GM23338 (cell line): ENCODE measurements around the gene MYLK4. TPM values are rescaled to one million over a fixed set of nuclear protein-coding genes. Genes with fewer than 3 reads are reported as not detected.

ENCODE experiments used
- ATAC-seq: fragments of 200-7000 bp; cut with Tn5 transposase; 3 replicates; pipeline ENCODE4 v1.9.1; 2020
- DNase-seq: peaks from one replicate; pipeline ENCODE4 v3.0.0-alpha.2; 2015; ENCODE audit warnings: low spot score
- H2AFZ ChIP-seq: fragments of 200-600 bp; sonication (generic); 2 replicates; pipeline ENCODE4 v1.8.0; 2016; ENCODE audit warnings: antibody characterized with exemption, mild to moderate bottlenecking, moderate library complexity
- H3F3A ChIP-seq: fragments of 200-600 bp; sonication (generic); replicated peaks from 2 replicates; pipeline ENCODE4 v1.8.0; 2017; ENCODE audit warnings: antibody characterized with exemption, mixed run types, low read depth
- H3K27ac ChIP-seq: fragments of 200-600 bp; sonication (generic); 2 replicates; pipeline ENCODE4 v1.6.1; 2016; ENCODE audit warnings: low read depth
- H3K27me3 ChIP-seq: fragments of 200-600 bp; sonication (generic); 2 replicates; pipeline ENCODE4 v1.8.0; 2016; ENCODE audit warnings: mild to moderate bottlenecking, mixed run types, moderate library complexity; ENCODE audit not compliant: insufficient read depth
- H3K36me3 ChIP-seq: fragments of 200-600 bp; sonication (generic); 2 replicates; pipeline ENCODE4 v1.8.0; 2016; ENCODE audit warnings: mild to moderate bottlenecking; ENCODE audit not compliant: insufficient read depth
- H3K4me1 ChIP-seq: fragments of 200-600 bp; sonication (generic); 2 replicates; pipeline ENCODE4 v1.8.0; 2016; ENCODE audit warnings: mild to moderate bottlenecking, moderate library complexity; ENCODE audit not compliant: insufficient read depth
- H3K4me2 ChIP-seq: fragments of 200-600 bp; sonication (generic); 2 replicates; pipeline ENCODE4 v1.7.1; 2017; ENCODE audit warnings: mixed run types
- H3K4me3 ChIP-seq: fragments of 200-600 bp; sonication (generic); 2 replicates; pipeline ENCODE4 v1.6.1; 2016; ENCODE audit warnings: mixed run types
- H3K79me2 ChIP-seq: fragments of 200-600 bp; sonication (generic); replicated peaks from 2 replicates; pipeline ENCODE4 v1.8.0; 2017; ENCODE audit warnings: mild to moderate bottlenecking; ENCODE audit not compliant: insufficient read depth
- H3K9me2 ChIP-seq: fragments of 200-600 bp; sonication (generic); 2 replicates; pipeline ENCODE4 v1.8.0; 2017; ENCODE audit not compliant: insufficient read depth
- H4K20me1 ChIP-seq: fragments of 200-600 bp; sonication (generic); replicated peaks from 2 replicates; pipeline ENCODE4 v1.8.0; 2017; ENCODE audit warnings: mild to moderate bottlenecking; ENCODE audit not compliant: insufficient read depth
- H3K27ac Mint-ChIP-seq: 2 replicates; pipeline ENCODE4 v1.8.0; 2020; ENCODE audit warnings: inconsistent platforms, mild to moderate bottlenecking, moderate library complexity, mixed read lengths
- H3K27me3 Mint-ChIP-seq: 3 replicates; pipeline ENCODE4 v1.8.0; 2022; ENCODE audit warnings: low read depth, mild to moderate bottlenecking, moderate library complexity, mixed read lengths, inconsistent platforms; ENCODE audit not compliant: insufficient read depth, poor library complexity
- H3K36me3 Mint-ChIP-seq: 3 replicates; pipeline ENCODE4 v1.8.0; 2021; ENCODE audit warnings: low read depth, mild to moderate bottlenecking, inconsistent platforms, moderate library complexity, mixed read lengths
- H3K4me1 Mint-ChIP-seq: 3 replicates; pipeline ENCODE4 v1.8.0; 2020; ENCODE audit warnings: mild to moderate bottlenecking, inconsistent platforms, mixed read lengths
- H3K4me3 Mint-ChIP-seq: 3 replicates; pipeline ENCODE4 v1.8.0; 2021; ENCODE audit warnings: moderate library complexity, mild to moderate bottlenecking, inconsistent platforms, mixed read lengths
- H3K9me3 Mint-ChIP-seq: 3 replicates; pipeline ENCODE4 v1.8.0; 2020; ENCODE audit warnings: moderate library complexity, mild to moderate bottlenecking, inconsistent platforms, mixed read lengths
- EZH2 ChIP-seq: fragments of 200-600 bp; sonication (generic); IDR thresholded peaks from one replicate; pipeline ENCODE4 v1.8.0; 2017; ENCODE audit warnings: antibody characterized with exemption, mild to moderate bottlenecking, low read depth; ENCODE audit not compliant: unreplicated experiment
- EZH2phosphoT487 ChIP-seq: fragments of 200-600 bp; sonication (generic); IDR thresholded peaks from one replicate; pipeline ENCODE4 v1.8.1; 2018; ENCODE audit warnings: antibody characterized with exemption; ENCODE audit not compliant: unreplicated experiment
- JUNB ChIP-seq: IDR thresholded peaks from one replicate; pipeline ENCODE4 v1.6.1; 2016; ENCODE audit warnings: antibody characterized with exemption; ENCODE audit not compliant: unreplicated experiment
- NANOG ChIP-seq: IDR thresholded peaks from 2 replicates; pipeline ENCODE4 v1.6.1; 2016; ENCODE audit warnings: antibody characterized with exemption, borderline replicate concordance
- polyA plus RNA-seq: library from polyadenylated mRNA; unstranded; fragments of >200 nt; fragmentation: Nextera tagmentation; extraction: Ambion mirVana; gene quantifications from 2 replicates; pipeline ENCODE4 v1.2.1, GENCODE V29; 2016
- total RNA-seq: library from RNA; depleted of rRNA; stranded (reverse); fragments of >200 nt; shearing (Covaris generic); gene quantifications from 2 replicates; pipeline ENCODE4 v1.2.3, GENCODE V29; 2014
- TF ChIP-seq, protein P1 (sequence below): IDR thresholded peaks from one replicate; pipeline ENCODE4 v1.6.1; 2018; ENCODE audit warnings: antibody characterized with exemption; ENCODE audit not compliant: unreplicated experiment
- TF ChIP-seq, protein P2 (sequence below): fragments of 250-450 bp; sonication (Bioruptor Pico); IDR thresholded peaks from 2 replicates; pipeline ENCODE4 v1.5.0; 2020; ENCODE audit warnings: mild to moderate bottlenecking, moderate library complexity
- TF ChIP-seq, protein P3 (sequence below): IDR thresholded peaks from 2 replicates; pipeline ENCODE4 v1.6.1; 2016; ENCODE audit warnings: antibody characterized with exemption

Gene MYLK4
- total and polyA plus RNA-seq, 2 experiments from 2014 or later, result 0.03 to 0.17 TPM

DNA sequence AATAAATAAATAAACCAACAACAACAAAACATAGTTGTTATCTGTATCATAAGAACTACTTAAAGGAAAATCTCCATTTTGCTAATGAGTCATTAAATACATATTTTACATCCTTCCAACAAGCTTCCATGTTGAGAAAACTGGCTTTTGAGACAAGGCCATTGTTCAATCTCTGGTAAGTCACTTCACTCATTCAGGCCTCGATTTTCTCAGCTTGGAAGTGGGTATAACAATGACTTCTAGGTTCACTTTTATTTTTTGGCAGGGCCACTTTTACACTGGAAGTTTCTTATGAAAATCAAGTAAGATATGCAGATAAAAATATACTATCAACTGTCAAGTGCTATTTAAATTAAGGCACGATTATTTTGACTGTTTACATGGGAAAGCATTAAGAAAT is 44.4 kb upstream of the MYLK4 start (continued):
- TF ChIP-seq, protein P1, sequence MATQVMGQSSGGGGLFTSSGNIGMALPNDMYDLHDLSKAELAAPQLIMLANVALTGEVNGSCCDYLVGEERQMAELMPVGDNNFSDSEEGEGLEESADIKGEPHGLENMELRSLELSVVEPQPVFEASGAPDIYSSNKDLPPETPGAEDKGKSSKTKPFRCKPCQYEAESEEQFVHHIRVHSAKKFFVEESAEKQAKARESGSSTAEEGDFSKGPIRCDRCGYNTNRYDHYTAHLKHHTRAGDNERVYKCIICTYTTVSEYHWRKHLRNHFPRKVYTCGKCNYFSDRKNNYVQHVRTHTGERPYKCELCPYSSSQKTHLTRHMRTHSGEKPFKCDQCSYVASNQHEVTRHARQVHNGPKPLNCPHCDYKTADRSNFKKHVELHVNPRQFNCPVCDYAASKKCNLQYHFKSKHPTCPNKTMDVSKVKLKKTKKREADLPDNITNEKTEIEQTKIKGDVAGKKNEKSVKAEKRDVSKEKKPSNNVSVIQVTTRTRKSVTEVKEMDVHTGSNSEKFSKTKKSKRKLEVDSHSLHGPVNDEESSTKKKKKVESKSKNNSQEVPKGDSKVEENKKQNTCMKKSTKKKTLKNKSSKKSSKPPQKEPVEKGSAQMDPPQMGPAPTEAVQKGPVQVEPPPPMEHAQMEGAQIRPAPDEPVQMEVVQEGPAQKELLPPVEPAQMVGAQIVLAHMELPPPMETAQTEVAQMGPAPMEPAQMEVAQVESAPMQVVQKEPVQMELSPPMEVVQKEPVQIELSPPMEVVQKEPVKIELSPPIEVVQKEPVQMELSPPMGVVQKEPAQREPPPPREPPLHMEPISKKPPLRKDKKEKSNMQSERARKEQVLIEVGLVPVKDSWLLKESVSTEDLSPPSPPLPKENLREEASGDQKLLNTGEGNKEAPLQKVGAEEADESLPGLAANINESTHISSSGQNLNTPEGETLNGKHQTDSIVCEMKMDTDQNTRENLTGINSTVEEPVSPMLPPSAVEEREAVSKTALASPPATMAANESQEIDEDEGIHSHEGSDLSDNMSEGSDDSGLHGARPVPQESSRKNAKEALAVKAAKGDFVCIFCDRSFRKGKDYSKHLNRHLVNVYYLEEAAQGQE, result no peak

DNA sequence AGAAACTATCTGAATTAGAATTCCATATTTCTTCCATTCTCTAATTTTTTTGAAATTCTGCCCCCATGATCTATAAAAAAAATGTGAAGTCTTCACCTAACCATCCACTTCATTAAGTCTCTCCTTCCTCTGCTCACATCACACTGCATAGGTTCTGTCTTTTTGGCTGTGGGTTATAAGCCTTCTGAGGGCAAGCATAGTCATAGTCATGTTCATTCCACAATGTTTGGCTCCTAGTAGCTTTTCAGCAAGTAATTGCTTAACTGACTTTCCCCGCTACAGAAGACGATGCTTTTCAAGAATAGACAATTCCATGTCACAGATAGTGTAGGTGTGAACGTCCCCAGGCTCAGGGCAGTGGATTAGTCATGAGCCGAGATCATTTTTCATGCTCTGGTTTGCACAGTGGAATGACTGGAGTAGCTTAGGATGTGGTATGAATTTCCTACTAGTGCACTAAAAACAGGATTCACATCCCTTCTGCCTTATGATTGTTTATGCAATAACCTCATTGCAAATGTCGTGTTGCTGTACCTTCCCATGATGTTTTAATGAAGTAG is 43.5 kb upstream of the MYLK4 start:
- DNase-seq, result no peak
- H3F3A ChIP-seq, result no peaks in the 10 kb centered on the region
- no peak overlapping the region for H3K4me2 ChIP-seq
- Mint-ChIP-seq H3K9me3 (no peaks in the 10 kb centered on the region), H3K4me1 (peaks cover 31% of the 10 kb centered on the region), H3K27me3 (peaks cover 2% of the 10 kb centered on the region), H3K27ac (no peak overlapping the region), H3K36me3 (no peaks in the 10 kb centered on the region), H3K4me3 (no peak overlapping the region)
- peaks cover 5% of the 10 kb centered on the region; the same call in 1 of the 2 replicates for H3K79me2 ChIP-seq
- no peaks in the 10 kb centered on the region for H4K20me1 ChIP-seq
- H3K27me3 ChIP-seq, result no peaks in the 10 kb centered on the region
- peaks cover 3% of the 10 kb centered on the region; the same call in 1 of the 2 replicates for H3K4me1 ChIP-seq
- ATAC-seq, result no peak
- no peak overlapping the region for H3K27ac ChIP-seq
- H2AFZ ChIP-seq, result no peak overlapping the region
- H3K36me3 ChIP-seq, result no peaks in the 10 kb centered on the region
- H3K9me2 ChIP-seq, result no peaks in the 10 kb centered on the region
- H3K4me3 ChIP-seq, result no peak overlapping the region
- TF ChIP-seq, protein P2, sequence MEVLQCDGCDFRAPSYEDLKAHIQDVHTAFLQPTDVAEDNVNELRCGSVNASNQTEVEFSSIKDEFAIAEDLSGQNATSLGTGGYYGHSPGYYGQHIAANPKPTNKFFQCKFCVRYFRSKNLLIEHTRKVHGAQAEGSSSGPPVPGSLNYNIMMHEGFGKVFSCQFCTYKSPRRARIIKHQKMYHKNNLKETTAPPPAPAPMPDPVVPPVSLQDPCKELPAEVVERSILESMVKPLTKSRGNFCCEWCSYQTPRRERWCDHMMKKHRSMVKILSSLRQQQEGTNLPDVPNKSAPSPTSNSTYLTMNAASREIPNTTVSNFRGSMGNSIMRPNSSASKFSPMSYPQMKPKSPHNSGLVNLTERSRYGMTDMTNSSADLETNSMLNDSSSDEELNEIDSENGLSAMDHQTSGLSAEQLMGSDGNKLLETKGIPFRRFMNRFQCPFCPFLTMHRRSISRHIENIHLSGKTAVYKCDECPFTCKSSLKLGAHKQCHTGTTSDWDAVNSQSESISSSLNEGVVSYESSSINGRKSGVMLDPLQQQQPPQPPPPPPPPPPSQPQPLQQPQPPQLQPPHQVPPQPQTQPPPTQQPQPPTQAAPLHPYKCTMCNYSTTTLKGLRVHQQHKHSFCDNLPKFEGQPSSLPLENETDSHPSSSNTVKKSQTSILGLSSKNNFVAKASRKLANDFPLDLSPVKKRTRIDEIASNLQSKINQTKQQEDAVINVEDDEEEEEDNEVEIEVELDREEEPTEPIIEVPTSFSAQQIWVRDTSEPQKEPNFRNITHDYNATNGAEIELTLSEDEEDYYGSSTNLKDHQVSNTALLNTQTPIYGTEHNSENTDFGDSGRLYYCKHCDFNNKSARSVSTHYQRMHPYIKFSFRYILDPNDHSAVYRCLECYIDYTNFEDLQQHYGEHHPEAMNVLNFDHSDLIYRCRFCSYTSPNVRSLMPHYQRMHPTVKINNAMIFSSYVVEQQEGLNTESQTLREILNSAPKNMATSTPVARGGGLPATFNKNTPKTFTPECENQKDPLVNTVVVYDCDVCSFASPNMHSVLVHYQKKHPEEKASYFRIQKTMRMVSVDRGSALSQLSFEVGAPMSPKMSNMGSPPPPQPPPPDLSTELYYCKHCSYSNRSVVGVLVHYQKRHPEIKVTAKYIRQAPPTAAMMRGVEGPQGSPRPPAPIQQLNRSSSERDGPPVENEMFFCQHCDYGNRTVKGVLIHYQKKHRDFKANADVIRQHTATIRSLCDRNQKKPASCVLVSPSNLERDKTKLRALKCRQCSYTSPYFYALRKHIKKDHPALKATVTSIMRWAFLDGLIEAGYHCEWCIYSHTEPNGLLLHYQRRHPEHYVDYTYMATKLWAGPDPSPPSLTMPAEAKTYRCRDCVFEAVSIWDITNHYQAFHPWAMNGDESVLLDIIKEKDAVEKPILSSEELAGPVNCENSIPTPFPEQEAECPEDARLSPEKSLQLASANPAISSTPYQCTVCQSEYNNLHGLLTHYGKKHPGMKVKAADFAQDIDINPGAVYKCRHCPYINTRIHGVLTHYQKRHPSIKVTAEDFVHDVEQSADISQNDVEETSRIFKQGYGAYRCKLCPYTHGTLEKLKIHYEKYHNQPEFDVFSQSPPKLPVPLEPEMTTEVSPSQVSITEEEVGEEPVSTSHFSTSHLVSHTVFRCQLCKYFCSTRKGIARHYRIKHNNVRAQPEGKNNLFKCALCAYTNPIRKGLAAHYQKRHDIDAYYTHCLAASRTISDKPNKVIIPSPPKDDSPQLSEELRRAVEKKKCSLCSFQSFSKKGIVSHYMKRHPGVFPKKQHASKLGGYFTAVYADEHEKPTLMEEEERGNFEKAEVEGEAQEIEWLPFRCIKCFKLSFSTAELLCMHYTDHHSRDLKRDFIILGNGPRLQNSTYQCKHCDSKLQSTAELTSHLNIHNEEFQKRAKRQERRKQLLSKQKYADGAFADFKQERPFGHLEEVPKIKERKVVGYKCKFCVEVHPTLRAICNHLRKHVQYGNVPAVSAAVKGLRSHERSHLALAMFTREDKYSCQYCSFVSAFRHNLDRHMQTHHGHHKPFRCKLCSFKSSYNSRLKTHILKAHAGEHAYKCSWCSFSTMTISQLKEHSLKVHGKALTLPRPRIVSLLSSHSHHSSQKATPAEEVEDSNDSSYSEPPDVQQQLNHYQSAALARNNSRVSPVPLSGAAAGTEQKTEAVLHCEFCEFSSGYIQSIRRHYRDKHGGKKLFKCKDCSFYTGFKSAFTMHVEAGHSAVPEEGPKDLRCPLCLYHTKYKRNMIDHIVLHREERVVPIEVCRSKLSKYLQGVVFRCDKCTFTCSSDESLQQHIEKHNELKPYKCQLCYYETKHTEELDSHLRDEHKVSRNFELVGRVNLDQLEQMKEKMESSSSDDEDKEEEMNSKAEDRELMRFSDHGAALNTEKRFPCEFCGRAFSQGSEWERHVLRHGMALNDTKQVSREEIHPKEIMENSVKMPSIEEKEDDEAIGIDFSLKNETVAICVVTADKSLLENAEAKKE (CRISPR knock-in tag), result no peak
- TF ChIP-seq JUNB (no peak), EZH2phosphoT487 (no peak), EZH2 (no peak), NANOG (no peak)
- TF ChIP-seq, protein P3, sequence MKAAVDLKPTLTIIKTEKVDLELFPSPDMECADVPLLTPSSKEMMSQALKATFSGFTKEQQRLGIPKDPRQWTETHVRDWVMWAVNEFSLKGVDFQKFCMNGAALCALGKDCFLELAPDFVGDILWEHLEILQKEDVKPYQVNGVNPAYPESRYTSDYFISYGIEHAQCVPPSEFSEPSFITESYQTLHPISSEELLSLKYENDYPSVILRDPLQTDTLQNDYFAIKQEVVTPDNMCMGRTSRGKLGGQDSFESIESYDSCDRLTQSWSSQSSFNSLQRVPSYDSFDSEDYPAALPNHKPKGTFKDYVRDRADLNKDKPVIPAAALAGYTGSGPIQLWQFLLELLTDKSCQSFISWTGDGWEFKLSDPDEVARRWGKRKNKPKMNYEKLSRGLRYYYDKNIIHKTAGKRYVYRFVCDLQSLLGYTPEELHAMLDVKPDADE, result no peak
- TF ChIP-seq, protein P1, result no peak
